Mucosa of rectum (tissue), 2 donors: ENCODE measurements around the gene CCDC91.

Experiments used
- H3K27ac ChIP-seq, 2 donors: one replicate each; pipeline ENCODE4 v1.7.0; 2013; ENCODE audit warnings: inconsistent platforms in 2 of 2, low read depth in 2 of 2, low read length in 2 of 2
- H3K27me3 ChIP-seq, 2 donors: one replicate each; pipeline ENCODE4 v1.7.0; 2013; ENCODE audit warnings: low read length in 2 of 2; ENCODE audit not compliant: control insufficient read depth in 2 of 2, insufficient read depth in 2 of 2
- H3K36me3 ChIP-seq, 2 donors: one replicate each; pipeline ENCODE4 v1.7.0; 2013; ENCODE audit warnings: low read length in 2 of 2; ENCODE audit not compliant: control insufficient read depth in 2 of 2, insufficient read depth in 2 of 2
- H3K4me1 ChIP-seq, 2 donors: one replicate each; pipeline ENCODE4 v1.7.0; 2013; ENCODE audit warnings: low read length in 2 of 2, mild to moderate bottlenecking in 1 of 2; ENCODE audit not compliant: control insufficient read depth in 2 of 2, insufficient read depth in 2 of 2
- H3K4me3 ChIP-seq, 2 donors: one replicate each; pipeline ENCODE4 v1.7.0; 2013; ENCODE audit warnings: low read length in 2 of 2
- H3K9ac ChIP-seq, 2 donors: one replicate each; pipeline ENCODE4 v1.7.0; 2013; ENCODE audit warnings: low read length in 2 of 2, low read depth in 1 of 2, mild to moderate bottlenecking in 1 of 2
- H3K9me3 ChIP-seq, 2 donors: one replicate each; pipeline ENCODE4 v1.7.0; 2013; ENCODE audit warnings: low read length in 2 of 2; ENCODE audit not compliant: control insufficient read depth in 2 of 2
- donor health status: healthy.
- donor health status: Normal muscosa, but diverticular disease.

Gene CCDC91

DNA sequence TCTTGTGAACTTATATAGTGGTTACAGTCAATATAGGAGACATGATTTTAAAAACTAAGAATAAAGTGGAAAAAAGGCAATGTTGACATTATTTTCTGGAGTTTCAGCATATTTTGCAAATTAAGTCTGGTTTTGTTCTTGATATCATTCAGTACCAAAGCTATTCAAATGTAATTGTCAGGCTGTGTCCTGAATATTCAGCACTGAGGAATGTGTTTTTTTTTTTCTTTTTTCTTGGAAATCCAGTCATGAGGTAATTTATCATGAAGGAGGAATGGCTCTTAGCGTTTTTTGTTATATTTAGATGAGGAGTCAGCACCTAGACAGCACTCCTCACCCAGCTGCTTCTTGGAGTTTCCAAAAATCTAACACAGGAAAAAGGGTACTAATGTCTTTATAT is 225.5 kb downstream of the CCDC91 start:
- H3K9me3 ChIP-seq: no peaks in the 10 kb centered on the region
- H3K4me1 ChIP-seq: no peaks in the 10 kb centered on the region
- no peak overlapping the region for H3K27ac ChIP-seq
- H3K27me3 ChIP-seq: no peaks in the 10 kb centered on the region
- no peak overlapping the region for H3K9ac ChIP-seq
- no peak overlapping the region for H3K4me3 ChIP-seq
- peaks cover 0 to 6% of the 10 kb centered on the region in 2 donors for H3K36me3 ChIP-seq

DNA sequence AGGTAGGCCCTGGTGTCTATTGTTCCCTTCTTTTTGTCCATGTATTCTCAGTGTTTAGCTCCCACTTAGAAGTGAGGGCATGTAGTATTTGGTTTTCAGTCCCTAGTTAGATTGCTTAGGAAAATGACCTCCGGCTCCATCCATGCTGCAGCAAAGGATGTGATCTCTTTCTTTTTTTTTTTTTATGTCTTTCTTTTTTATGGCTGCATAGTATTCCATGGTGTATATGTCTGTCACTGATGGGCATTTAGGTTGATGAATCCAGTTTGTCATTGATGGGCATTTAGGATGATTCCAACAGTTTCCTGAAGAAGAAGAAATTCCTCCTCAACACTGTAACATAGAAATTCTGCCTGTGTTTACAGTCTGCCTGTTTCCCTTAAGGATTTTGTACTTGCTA is 231.1 kb downstream of the CCDC91 start:
- Histone ChIP-seq H3K36me3 (no peaks in the 10 kb centered on the region), H3K9ac (no peak overlapping the region), H3K9me3 (no peaks in the 10 kb centered on the region), H3K4me1 (no peaks in the 10 kb centered on the region), H3K4me3 (no peak overlapping the region), H3K27ac (no peak overlapping the region), H3K27me3 (no peaks in the 10 kb centered on the region)

- Histone ChIP-seq H3K27ac (no peak overlapping the region), H3K4me1 (no peaks in the 10 kb centered on the region), H3K27me3 (no peaks in the 10 kb centered on the region), H3K4me3 (no peak overlapping the region), H3K9ac (no peak overlapping the region), H3K9me3 (no peaks in the 10 kb centered on the region), H3K36me3 (no peaks in the 10 kb centered on the region)
Observed at GRCh38 chr12:28424965-28425364, 234.7 kb downstream of the CCDC91 start.

DNA sequence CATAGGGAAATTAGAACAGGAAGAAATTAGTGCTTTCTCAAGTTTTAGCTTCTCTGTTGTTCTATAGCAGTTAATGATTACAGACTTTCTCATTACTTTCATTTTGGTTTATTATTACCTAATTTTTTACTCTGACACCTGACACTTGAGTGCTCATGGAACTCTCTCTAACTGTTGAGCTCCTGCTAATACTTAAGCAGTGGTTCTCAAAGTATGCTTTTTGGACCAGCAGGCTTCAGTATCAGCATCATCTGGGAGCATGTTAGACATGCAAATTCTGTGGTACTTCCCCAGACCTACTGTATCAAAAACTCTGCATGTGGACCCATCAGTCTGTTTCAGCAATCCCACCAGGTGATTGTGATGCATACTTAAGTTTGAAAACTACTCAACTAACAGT is 235.3 kb downstream of the CCDC91 start:
- Histone ChIP-seq H3K27ac (no peak overlapping the region), H3K4me3 (no peak overlapping the region), H3K9ac (no peak overlapping the region)

GRCh38 chr12:28427046-28427445 is 236.8 kb downstream of the CCDC91 start:
- Histone ChIP-seq H3K27ac (no peak overlapping the region), H3K9me3 (no peaks in the 10 kb centered on the region), H3K27me3 (no peaks in the 10 kb centered on the region), H3K4me1 (no peaks in the 10 kb centered on the region), H3K9ac (no peak overlapping the region), H3K4me3 (no peak overlapping the region), H3K36me3 (no peaks in the 10 kb centered on the region)

More for the DNA sequence above, 235.3 kb downstream of the CCDC91 start:
- no peaks in the 10 kb centered on the region for H3K27me3 ChIP-seq
- H3K9me3 ChIP-seq: no peaks in the 10 kb centered on the region
- no peaks in the 10 kb centered on the region for H3K36me3 ChIP-seq
- H3K4me1 ChIP-seq: no peaks in the 10 kb centered on the region

DNA sequence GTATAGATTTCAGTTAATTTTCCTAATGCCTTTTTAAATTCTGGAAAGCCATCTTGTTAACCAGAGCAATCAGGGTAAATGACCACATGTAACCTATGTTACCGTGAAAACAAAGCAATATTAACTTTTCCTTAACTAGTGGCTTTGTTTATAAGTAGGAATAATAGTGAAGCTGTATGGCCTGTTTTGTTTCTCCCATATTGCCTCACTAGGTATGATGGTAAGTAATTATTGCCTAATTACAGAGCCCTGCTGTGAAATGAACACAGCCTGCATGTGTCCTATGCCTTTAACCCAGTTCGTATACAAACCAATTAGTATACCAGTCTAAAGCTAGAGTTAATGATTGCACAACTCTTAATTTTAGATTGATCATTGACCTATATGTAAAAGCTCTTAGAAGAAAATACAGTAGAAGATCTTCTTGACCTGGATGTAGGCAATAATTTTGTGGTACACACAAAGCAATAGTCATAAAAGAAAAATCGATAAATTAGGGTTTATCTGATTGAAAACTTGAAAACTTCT is 249.9 kb downstream of the CCDC91 start:
- Histone ChIP-seq H3K36me3 (no peaks in the 10 kb centered on the region), H3K4me1 (no peaks in the 10 kb centered on the region), H3K4me3 (no peak overlapping the region), H3K9me3 (no peaks in the 10 kb centered on the region), H3K9ac (no peak overlapping the region), H3K27me3 (no peaks in the 10 kb centered on the region), H3K27ac (no peak overlapping the region)

- no peak overlapping the region for H3K4me3 ChIP-seq
- no peaks in the 10 kb centered on the region for H3K4me1 ChIP-seq
- no peaks in the 10 kb centered on the region for H3K36me3 ChIP-seq
- H3K27ac ChIP-seq: no peak overlapping the region
- H3K9me3 ChIP-seq: no peaks in the 10 kb centered on the region
- no peak overlapping the region for H3K9ac ChIP-seq
- H3K27me3 ChIP-seq: no peaks in the 10 kb centered on the region
Observed at GRCh38 chr12:28442101-28442500, 251.8 kb downstream of the CCDC91 start.

- no peaks in the 10 kb centered on the region for H3K27me3 ChIP-seq
- no peak overlapping the region for H3K9ac ChIP-seq
- no peaks in the 10 kb centered on the region for H3K4me1 ChIP-seq
- no peak overlapping the region for H3K4me3 ChIP-seq
- H3K9me3 ChIP-seq: no peaks in the 10 kb centered on the region
- H3K27ac ChIP-seq: no peak overlapping the region
- no peaks in the 10 kb centered on the region for H3K36me3 ChIP-seq
Observed at GRCh38 chr12:28443337-28443736, 253.1 kb downstream of the CCDC91 start.

DNA sequence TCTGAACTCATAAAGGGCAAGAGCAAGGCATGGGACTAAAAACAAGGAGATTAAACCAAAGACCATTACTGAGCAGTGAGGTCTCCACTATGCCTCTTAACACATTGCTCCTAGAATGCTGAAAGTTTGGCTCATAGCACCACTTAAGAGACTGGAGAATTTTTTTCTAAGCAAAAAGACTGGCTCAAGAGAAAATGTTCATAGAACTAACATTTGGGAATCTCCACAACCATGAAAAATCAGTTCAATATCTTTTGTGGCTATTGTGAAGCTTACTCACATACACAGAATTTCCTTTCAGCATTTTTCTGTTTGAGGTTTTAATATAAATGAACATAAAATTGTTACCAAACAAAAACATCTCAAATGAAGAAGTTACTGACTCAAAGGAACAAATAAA is 255.8 kb downstream of the CCDC91 start:
- Histone ChIP-seq H3K4me1 (no peaks in the 10 kb centered on the region), H3K4me3 (no peak overlapping the region), H3K9me3 (no peaks in the 10 kb centered on the region), H3K36me3 (no peaks in the 10 kb centered on the region), H3K27ac (no peak overlapping the region), H3K27me3 (no peaks in the 10 kb centered on the region), H3K9ac (no peak overlapping the region)

- H3K27ac ChIP-seq: no peak overlapping the region
- peaks cover 0 to 3% of the 10 kb centered on the region in 2 donors for H3K36me3 ChIP-seq
Observed at GRCh38 chr12:28453686-28454085, 263.4 kb downstream of the CCDC91 start.

More at GRCh38 chr12:28453686-28454085, 263.4 kb downstream of the CCDC91 start:
- H3K9ac ChIP-seq: no peak overlapping the region
- H3K27me3 ChIP-seq: no peaks in the 10 kb centered on the region
- H3K4me1 ChIP-seq: no peaks in the 10 kb centered on the region
- H3K9me3 ChIP-seq: no peaks in the 10 kb centered on the region
- no peak overlapping the region for H3K4me3 ChIP-seq
